H9 (cell line): Measurements from ENCODE around the gene CCM2. TPM values are rescaled to one million over a fixed set of nuclear protein-coding genes. Genes with fewer than 3 reads are reported as not detected.
A peak's percentile ranks its signal among the peaks of the same experiment; 100 is the strongest.
"Not testable (repeated sequence)": the region's sequence is repeated elsewhere in the genome, so short reads cannot be mapped to it uniquely, and the experiment has no call there.

ENCODE experiments used
- DNase-seq: peaks from one replicate; pipeline ENCODE4 v3.0.0-alpha.2; 2017
- H2AFZ ChIP-seq: one replicate; pipeline ENCODE4 v1.6.1; 2013; ENCODE audit warnings: mild to moderate bottlenecking, low read length, control low read depth, moderate library complexity
- H2AK5ac ChIP-seq: 2 replicates; pipeline ENCODE4 v1.6.1; 2013; ENCODE audit warnings: low read length, control low read depth, mixed read lengths; ENCODE audit not compliant: insufficient read length
- H2BK120ac ChIP-seq: one replicate; pipeline ENCODE4 v1.6.1; 2013; ENCODE audit warnings: low read depth, mild to moderate bottlenecking, low read length, control low read depth, inconsistent platforms; ENCODE audit not compliant: poor library complexity, severe bottlenecking
- H2BK12ac ChIP-seq: 2 replicates; pipeline ENCODE4 v1.6.1; 2013; ENCODE audit warnings: low read length, control low read depth, mixed read lengths, low read depth; ENCODE audit not compliant: insufficient read length
- H2BK15ac ChIP-seq: 2 replicates; pipeline ENCODE4 v1.6.1; 2013; ENCODE audit warnings: low read depth, low read length, control low read depth
- H2BK20ac ChIP-seq: one replicate; pipeline ENCODE4 v1.6.1; 2013; ENCODE audit warnings: low read depth, mild to moderate bottlenecking, low read length, control low read depth, inconsistent platforms; ENCODE audit not compliant: poor library complexity, severe bottlenecking
- H2BK5ac ChIP-seq: 2 replicates; pipeline ENCODE4 v1.6.1; 2013; ENCODE audit warnings: low read length, control low read depth, mixed read lengths; ENCODE audit not compliant: insufficient read length
- H3K14ac ChIP-seq: 2 replicates; pipeline ENCODE4 v1.6.1; 2013; ENCODE audit warnings: low read length, control low read depth; ENCODE audit not compliant: insufficient read depth
- H3K18ac ChIP-seq: 2 replicates; pipeline ENCODE4 v1.6.1; 2013; ENCODE audit warnings: low read depth, mild to moderate bottlenecking, mixed read lengths, low read length, control low read depth; ENCODE audit not compliant: insufficient read length
- H3K23ac ChIP-seq: 2 replicates; pipeline ENCODE4 v1.6.1; 2013; ENCODE audit warnings: low read length, control low read depth, mixed read lengths, low read depth; ENCODE audit not compliant: insufficient read length
- H3K23me2 ChIP-seq: 2 replicates; pipeline ENCODE4 v1.6.1; 2013; ENCODE audit warnings: low read depth, mild to moderate bottlenecking, mixed read lengths, low read length, control low read depth; ENCODE audit not compliant: insufficient read length, poor library complexity, severe bottlenecking
- H3K27ac ChIP-seq: 2 replicates; pipeline ENCODE4 v1.5.1; 2013; ENCODE audit warnings: low read length, control low read depth, mixed read lengths, low read depth; ENCODE audit not compliant: insufficient read length
- H3K27me3 ChIP-seq: 2 replicates; pipeline ENCODE4 v1.6.1; 2013; ENCODE audit warnings: low read length, control low read depth, inconsistent platforms; ENCODE audit not compliant: insufficient read depth
- H3K4ac ChIP-seq: 2 replicates; pipeline ENCODE4 v1.6.1; 2013; ENCODE audit warnings: low read depth, mild to moderate bottlenecking, control low read depth, inconsistent platforms, low read length, moderate library complexity
- H3K4me1 ChIP-seq: 2 replicates; pipeline ENCODE4 v1.6.1; 2013; ENCODE audit warnings: low read length, control low read depth, inconsistent platforms; ENCODE audit not compliant: insufficient read depth
- H3K4me2 ChIP-seq: 2 replicates; pipeline ENCODE4 v1.6.1; 2013; ENCODE audit warnings: low read length, control low read depth, mixed read lengths; ENCODE audit not compliant: insufficient read length, insufficient read depth
- H3K56ac ChIP-seq: 2 replicates; pipeline ENCODE4 v1.6.1; 2013; ENCODE audit warnings: low read depth, mild to moderate bottlenecking, mixed read lengths, low read length, control low read depth; ENCODE audit not compliant: insufficient read length
- H3K79me1 ChIP-seq: 2 replicates; pipeline ENCODE4 v1.6.1; 2013; ENCODE audit warnings: low read depth, mild to moderate bottlenecking, moderate library complexity, low read length, control low read depth, inconsistent platforms; ENCODE audit not compliant: insufficient read depth, poor library complexity, severe bottlenecking
- H3K79me2 ChIP-seq: 2 replicates; pipeline ENCODE4 v1.6.1; 2013; ENCODE audit warnings: low read length, control low read depth, inconsistent platforms; ENCODE audit not compliant: insufficient read depth
- H3K9ac ChIP-seq: 2 replicates; pipeline ENCODE4 v1.6.1; 2013; ENCODE audit warnings: low read length, control low read depth, mixed read lengths; ENCODE audit not compliant: insufficient read length; ENCODE audit errors: extremely low read depth
- H3K9me3 ChIP-seq: one replicate; pipeline ENCODE4 v1.6.1; 2013; ENCODE audit warnings: low read depth, low read length, inconsistent platforms; ENCODE audit not compliant: control insufficient read depth
- H3T11ph ChIP-seq: one replicate; pipeline ENCODE4 v1.6.1; 2013; ENCODE audit warnings: mild to moderate bottlenecking, low read length, control low read depth, inconsistent platforms
- H4K20me1 ChIP-seq: one replicate; pipeline ENCODE4 v1.6.1; 2013; ENCODE audit not compliant: control insufficient read depth, insufficient read length, insufficient read depth
- H4K5ac ChIP-seq: 2 replicates; pipeline ENCODE4 v1.6.1; 2013; ENCODE audit warnings: low read depth, mild to moderate bottlenecking, mixed read lengths, low read length, control low read depth; ENCODE audit not compliant: insufficient read length
- H4K8ac ChIP-seq: replicated peaks from 2 replicates; pipeline ENCODE4 v1.6.1; 2013; ENCODE audit warnings: low read length, control low read depth, mixed read lengths, low read depth; ENCODE audit not compliant: insufficient read length
- H4K91ac ChIP-seq: 2 replicates; pipeline ENCODE4 v1.6.1; 2013; ENCODE audit warnings: low read depth, mild to moderate bottlenecking, moderate library complexity, mixed read lengths, low read length, control low read depth; ENCODE audit not compliant: insufficient read length
- H3K27ac Mint-ChIP-seq, 3 experiments: 2 replicates in 2 of 3; 3 replicates in 1 of 3; pipeline ENCODE4 v1.8.0; 2020 to 2021; ENCODE audit warnings: mixed read lengths in 3 of 3, mild to moderate bottlenecking in 1 of 3, moderate library complexity in 1 of 3
- H3K27me3 Mint-ChIP-seq: 2 replicates; pipeline ENCODE4 v1.8.0; 2021; ENCODE audit warnings: low read depth, mild to moderate bottlenecking, moderate library complexity, mixed read lengths
- H3K36me3 Mint-ChIP-seq, 3 experiments: 2 replicates in 2 of 3; 3 replicates in 1 of 3; pipeline ENCODE4 v1.8.0; 2020 to 2021; ENCODE audit warnings: low read depth in 3 of 3, mixed read lengths in 3 of 3; ENCODE audit not compliant: insufficient read depth in 1 of 3
- H3K4me1 Mint-ChIP-seq, 2 experiments: 2 replicates each; pipeline ENCODE4 v1.8.0; 2020; ENCODE audit warnings: mixed read lengths in 2 of 2
- H3K4me3 Mint-ChIP-seq, 2 experiments: 2 replicates in 1 of 2; 3 replicates in 1 of 2; pipeline ENCODE4 v1.8.0; 2020 to 2021; ENCODE audit warnings: mild to moderate bottlenecking in 2 of 2, mixed read lengths in 2 of 2, moderate library complexity in 1 of 2
- H3K9me3 Mint-ChIP-seq, 2 experiments: 2 replicates in 1 of 2; 3 replicates in 1 of 2; pipeline ENCODE4 v1.8.0; 2020; ENCODE audit warnings: mild to moderate bottlenecking in 2 of 2, mixed read lengths in 2 of 2, moderate library complexity in 1 of 2
- CTCF ChIP-seq: fragments of 200-600 bp; sonication (generic); conservative IDR thresholded peaks from 3 replicates; pipeline ENCODE4 v1.8.0; 2021; ENCODE audit warnings: antibody characterized with exemption, mild to moderate bottlenecking
- WGBS: extraction: QIAGEN DNeasy Blood & Tissue Kit; methylation state at CpG from one replicate; pipeline ENCODE4 v1.1.7; 2013; ENCODE audit warnings: missing lambda C conversion rate, low lambda C conversion rate, mixed read lengths; ENCODE audit not compliant: insufficient read length; ENCODE audit errors: extremely low coverage; 5-methylcytosine and 5-hydroxymethylcytosine counted together
- total RNA-seq: library from RNA; stranded (reverse); gene quantifications from 2 replicates; pipeline ENCODE4 v1.2.1, GENCODE V29; 2021

Gene CCM2
- total RNA-seq, 1 experiment from 2014 or later, result 30.4 TPM

GRCh38 chr7:45112648-45113047 is 112.6 kb downstream of the CCM2 start:
- H3K9me3 ChIP-seq, result no peaks in the 10 kb centered on the region
- Mint-ChIP-seq H3K36me3 (peaks cover 18 to 22% (median 19%) of the 10 kb centered on the region in 3 experiments; a peak in 6 of 7 replicates), H3K27ac (peak overlapping the region in 2 of 3 experiments; percentile 91 to 100; a peak in 5 of 7 replicates), H3K9me3 (peaks cover 0 to 4% of the 10 kb centered on the region in 2 experiments; a peak in 1 of 5 replicates), H3K4me1 (peaks cover 11 to 12% of the 10 kb centered on the region in 2 experiments), H3K4me3 (peak overlapping the region; percentile 98 to 99), H3K27me3 (peaks cover 32% of the 10 kb centered on the region)
- H2BK12ac ChIP-seq, result no peak overlapping the region
- H3K79me2 ChIP-seq, result peaks cover 16% of the 10 kb centered on the region; the same call in 1 of the 2 replicates
- H3K27ac ChIP-seq, result no peak overlapping the region
- H4K20me1 ChIP-seq, result no peaks in the 10 kb centered on the region
- H3K23me2 ChIP-seq, result no peaks in the 10 kb centered on the region
- no peak overlapping the region for H3T11ph ChIP-seq
- no peak overlapping the region for H2BK20ac ChIP-seq
- H3K4ac ChIP-seq, result no peak overlapping the region
- no CpG with 5 or more reads among the region's 1 CpG for WGBS
- no peak overlapping the region for H4K5ac ChIP-seq
- peaks cover 5% of the 10 kb centered on the region for H3K79me1 ChIP-seq
- H3K27me3 ChIP-seq, result no peaks in the 10 kb centered on the region
- H3K9ac ChIP-seq, result no peak overlapping the region
- H2AK5ac ChIP-seq, result no peak overlapping the region
- H3K18ac ChIP-seq, result no peak overlapping the region
- peak overlapping the region; percentile 19 for H3K4me2 ChIP-seq
- no peak overlapping the region for H2BK15ac ChIP-seq
- no peak overlapping the region for H3K23ac ChIP-seq
- H3K14ac ChIP-seq, result no peak overlapping the region
- no peak overlapping the region for H2BK5ac ChIP-seq
- no peak for TF ChIP-seq CTCF
- H4K8ac ChIP-seq, result no peak overlapping the region
- no peaks in the 10 kb centered on the region for H3K4me1 ChIP-seq
- no peak overlapping the region for H3K56ac ChIP-seq
- H4K91ac ChIP-seq, result no peak overlapping the region
- no peak overlapping the region for H2BK120ac ChIP-seq
- H2AFZ ChIP-seq, result no peak overlapping the region
- DNase-seq, result no peak

GRCh38 chr7:45114257-45114656 is 114.3 kb downstream of the CCM2 start:
- no CpG with 5 or more reads among the region's 1 CpG for WGBS
- H3K18ac ChIP-seq, H3K4me1 ChIP-seq, H3K9me3 ChIP-seq, H2BK120ac ChIP-seq, H3K56ac ChIP-seq, H2BK15ac ChIP-seq, H2BK20ac ChIP-seq, H3K9ac ChIP-seq, H3K27ac ChIP-seq, H3K9me3 Mint-ChIP-seq, H3K23ac ChIP-seq, H3K4me2 ChIP-seq, H2BK12ac ChIP-seq, H2AFZ ChIP-seq, H3T11ph ChIP-seq, H4K5ac ChIP-seq, H3K14ac ChIP-seq, H4K8ac ChIP-seq, H2BK5ac ChIP-seq, H3K36me3 Mint-ChIP-seq, H3K27me3 ChIP-seq, H3K27ac Mint-ChIP-seq, H4K20me1 ChIP-seq, H4K91ac ChIP-seq, H3K79me1 ChIP-seq, H3K4me3 Mint-ChIP-seq, H3K23me2 ChIP-seq, H2AK5ac ChIP-seq, DNase-seq, H3K4ac ChIP-seq: not testable (repeated sequence)
- peaks cover 34% of the 10 kb centered on the region for H3K27me3 Mint-ChIP-seq
- H3K79me2 ChIP-seq, result peaks cover 10% of the 10 kb centered on the region; the same call in 1 of the 2 replicates
- H3K4me1 Mint-ChIP-seq, result peaks cover 11 to 12% of the 10 kb centered on the region in 2 experiments
